Motor neuron (in vitro differentiated cells): ENCODE measurements around the gene CDK6. TPM values are rescaled to one million over a fixed set of nuclear protein-coding genes. Genes with fewer than 3 reads are reported as not detected.
A peak's percentile ranks its signal among the peaks of the same experiment; 100 is the strongest.
"Not testable (repeated sequence)": the region's sequence is repeated elsewhere in the genome, so short reads cannot be mapped to it uniquely, and the experiment has no call there.

ENCODE experiments used
- ATAC-seq, 8 experiments: fragments of 200-7000 bp; cut with Tn5 transposase; replicated peaks in 6 of 8; 2 replicates each; pipeline ENCODE4 v1.8.0; 2021; ENCODE audit warnings: mild to moderate bottlenecking in 8 of 8, moderate library complexity in 8 of 8
- H3K27ac ChIP-seq, 2 donors: fragments of 250-450 bp; sonication (Bioruptor Pico); 2 replicates each; pipeline ENCODE4 v1.9.0; 2021; ENCODE audit warnings: antibody characterized with exemption in 2 of 2, mild to moderate bottlenecking in 2 of 2, moderate library complexity in 1 of 2
- H3K4me1 ChIP-seq, 2 donors: fragments of 250-450 bp; sonication (Bioruptor Pico); replicated peaks in 1 of 2; 2 replicates each; pipeline ENCODE4 v1.6.1; 2021; ENCODE audit warnings: antibody characterized with exemption in 2 of 2, mild to moderate bottlenecking in 2 of 2, moderate library complexity in 1 of 2
- H3K4me3 ChIP-seq, 5 donors: fragments of 250-450 bp; sonication (Bioruptor Pico); 2 replicates each; pipeline ENCODE4 v1.9.0; 2021; ENCODE audit warnings: antibody characterized with exemption in 5 of 5, mild to moderate bottlenecking in 5 of 5, moderate library complexity in 4 of 5
- WGBS, 10 experiments: fragments of 450-650 bp; shearing (Covaris generic); methylation state at CpG; one replicate each; pipeline ENCODE4 v1.0.0; 2022; 5-methylcytosine and 5-hydroxymethylcytosine counted together
- in situ Hi-C, 9 experiments: fragments of 400-800 bp; cut with MboI; loops; one replicate each; pipeline ENCODE4 v1.15.0; 2021; ENCODE audit warnings: low sequenced_read_pairs in 9 of 9, low pct_unique_long_range_greater_than_20kb in 2 of 9; ENCODE audit not compliant: unreplicated experiment in 9 of 9
- total RNA-seq, 8 experiments: library from RNA; unstranded; fragments of 300-600 nt; gene quantifications; 2 replicates each; pipeline versions ENCODE4 v1.2.3 to v1.2.4, GENCODE V29; 2022

Gene CDK6
- total RNA-seq, 8 experiments from 2014 or later = 11.2 to 55.2 (median 25.7) TPM

GRCh38 chr7:92868683-92869293 is 32.4 kb upstream of the CDK6 start:
- in situ Hi-C loops = loop anchor here in 2 of 9 experiments (25.0 kb wide), 2 partner anchors 169 to 194 kb away; no protein-coding TSS in a partner anchor
- no peak for ATAC-seq
- H3K4me1 ChIP-seq = no peaks in the 10 kb centered on the region
- H3K4me3 ChIP-seq = no peak overlapping the region
- H3K27ac ChIP-seq = no peak overlapping the region

- in situ Hi-C loops = loop anchor here in 2 of 9 experiments (25.0 kb wide), 2 partner anchors 173 to 198 kb away; no protein-coding TSS in a partner anchor
- ATAC-seq = not testable (repeated sequence)
- 20 to 100% (median 54%) methylated on average over 1 to 5 of the region's 5 CpGs; no CpG with 5 or more reads in 2 of the 10 experiments for WGBS, 10 experiments
These were observed 27.8 kb upstream of the CDK6 start for GRCh38 chr7:92864169-92864568.

GRCh38 chr7:92856436-92856835 is 20.1 kb upstream of the CDK6 start:
- H3K4me3 ChIP-seq = no peak overlapping the region
- no peak for ATAC-seq
- H3K27ac ChIP-seq = no peak overlapping the region
- peaks cover 0 to 2% of the 10 kb centered on the region in 2 donors for H3K4me1 ChIP-seq
- in situ Hi-C loops = loop anchor here in 2 of 9 experiments (25.0 kb wide), 2 partner anchors 181 to 206 kb away; no protein-coding TSS in a partner anchor
- WGBS, 10 experiments = 67 to 100% (median 94%) methylated on average over 1 to 2 of the region's 2 CpGs

More at GRCh38 chr7:92864169-92864568, 27.8 kb upstream of the CDK6 start:
- not testable (repeated sequence) for H3K27ac ChIP-seq, H3K4me3 ChIP-seq, H3K4me1 ChIP-seq

GRCh38 chr7:92854501-92855238 is 18.3 kb upstream of the CDK6 start:
- WGBS, 10 experiments = 40 to 100% (median 80%) methylated on average over 1 to 5 of the region's 5 CpGs; no CpG with 5 or more reads in 1 of the 10 experiments
- ATAC-seq = no peak
- no peak overlapping the region for H3K4me3 ChIP-seq
- H3K4me1 ChIP-seq = peaks cover 0 to 2% of the 10 kb centered on the region in 2 donors
- H3K27ac ChIP-seq = no peak overlapping the region
- in situ Hi-C loops = loop anchor here in 2 of 9 experiments (25.0 kb wide), 2 partner anchors 183 to 208 kb away; no protein-coding TSS in a partner anchor

- in situ Hi-C loops = loop anchor here in 2 of 9 experiments (25.0 kb wide), 2 partner anchors 186 to 211 kb away; no protein-coding TSS in a partner anchor
- Histone ChIP-seq H3K4me1 (peaks cover 0 to 2% of the 10 kb centered on the region in 2 donors), H3K27ac (no peak overlapping the region), H3K4me3 (no peak overlapping the region)
- 0 to 76% (median 46%) methylated on average over 2 to 3 of the region's 3 CpGs for WGBS, 10 experiments
- peak in 2 of 8 experiments; percentile 53 to 79 for ATAC-seq
These were observed 15.4 kb upstream of the CDK6 start for GRCh38 chr7:92851732-92852131.

- H3K4me3 ChIP-seq = no peak overlapping the region
- H3K27ac ChIP-seq = no peak overlapping the region
- 0 to 100% (median 68%) methylated on average over 1 of the region's 1 CpG; no CpG with 5 or more reads in 2 of the 10 experiments for WGBS, 10 experiments
- in situ Hi-C loops = loop anchor here in 2 of 9 experiments (25.0 kb wide), 2 partner anchors 187 to 212 kb away; no protein-coding TSS in a partner anchor
- ATAC-seq = no peak
- H3K4me1 ChIP-seq = peaks cover 0 to 2% of the 10 kb centered on the region in 2 donors
These were observed 14.1 kb upstream of the CDK6 start for GRCh38 chr7:92850516-92850915.

GRCh38 chr7:92849322-92849721 is 12.9 kb upstream of the CDK6 start:
- no peak overlapping the region for H3K27ac ChIP-seq
- no peak overlapping the region for H3K4me3 ChIP-seq
- no peak for ATAC-seq
- H3K4me1 ChIP-seq = peaks cover 0 to 2% of the 10 kb centered on the region in 2 donors
- in situ Hi-C loops = loop anchor here in 4 of 9 experiments (25.0 kb wide), 3 partner anchors 162 to 237 kb away; no protein-coding TSS in a partner anchor
- 40 to 100% (median 74%) methylated on average over 1 to 4 of the region's 4 CpGs; no CpG with 5 or more reads in 1 of the 10 experiments for WGBS, 10 experiments

- Histone ChIP-seq H3K4me3 (no peak overlapping the region), H3K4me1 (peaks cover 0 to 2% of the 10 kb centered on the region in 2 donors), H3K27ac (no peak overlapping the region)
- WGBS, 10 experiments = 46 to 100% (median 83%) methylated on average over 1 to 3 of the region's 3 CpGs; no CpG with 5 or more reads in 1 of the 10 experiments
- in situ Hi-C loops = loop anchor here in 4 of 9 experiments (25.0 kb wide), 3 partner anchors 162 to 237 kb away; no protein-coding TSS in a partner anchor
- no peak for ATAC-seq
These were observed 12.5 kb upstream of the CDK6 start for GRCh38 chr7:92848851-92849250.

- WGBS, 10 experiments = 40 to 100% (median 83%) methylated on average over 1 to 2 of the region's 2 CpGs; no CpG with 5 or more reads in 4 of the 10 experiments
- ATAC-seq = no peak
- in situ Hi-C loops = loop anchor here in 4 of 9 experiments (25.0 kb wide), 3 partner anchors 161 to 236 kb away; no protein-coding TSS in a partner anchor
- Histone ChIP-seq H3K4me1 (peaks cover 0 to 2% of the 10 kb centered on the region in 2 donors), H3K4me3 (no peak overlapping the region), H3K27ac (no peak overlapping the region)
These were observed 12.1 kb upstream of the CDK6 start for GRCh38 chr7:92848441-92848840.

GRCh38 chr7:92847305-92847704 is 10.9 kb upstream of the CDK6 start:
- no peak for ATAC-seq
- H3K27ac ChIP-seq = no peak overlapping the region
- WGBS, 10 experiments = 40 to 100% (median 90%) methylated on average over 1 to 2 of the region's 2 CpGs

GRCh38 chr7:92845736-92846135 is 9.4 kb upstream of the CDK6 start:
- no peak for ATAC-seq
- H3K4me1 ChIP-seq = no peaks in the 10 kb centered on the region
- in situ Hi-C loops = loop anchor here in 4 of 9 experiments (25.0 kb wide), 3 partner anchors 158 to 233 kb away; no protein-coding TSS in a partner anchor
- H3K4me3 ChIP-seq = no peak overlapping the region
- WGBS, 10 experiments = 33 to 100% (median 67%) methylated on average over 1 to 2 of the region's 2 CpGs; no CpG with 5 or more reads in 3 of the 10 experiments
- H3K27ac ChIP-seq = no peak overlapping the region

More at GRCh38 chr7:92847305-92847704, 10.9 kb upstream of the CDK6 start:
- H3K4me3 ChIP-seq = no peak overlapping the region
- H3K4me1 ChIP-seq = no peaks in the 10 kb centered on the region
- in situ Hi-C loops = loop anchor here in 4 of 9 experiments (25.0 kb wide), 3 partner anchors 160 to 235 kb away; no protein-coding TSS in a partner anchor

GRCh38 chr7:92843781-92844180 is 7.4 kb upstream of the CDK6 start:
- 63 to 97% (median 90%) methylated on average over 2 to 4 of the region's 4 CpGs; no CpG with 5 or more reads in 1 of the 10 experiments for WGBS, 10 experiments
- no peak overlapping the region for H3K27ac ChIP-seq
- no peak for ATAC-seq
- in situ Hi-C loops = loop anchor here in 4 of 9 experiments (25.0 kb wide), 3 partner anchors 156 to 231 kb away; no protein-coding TSS in a partner anchor
- no peaks in the 10 kb centered on the region for H3K4me1 ChIP-seq
- no peak overlapping the region for H3K4me3 ChIP-seq
